Measurements from ENCODE around the gene SRRD. TPM values are rescaled to one million over a fixed set of nuclear protein-coding genes. Genes with fewer than 3 reads are reported as not detected.

The SRRD gene
- total RNA-seq, 1 donor from 2014 or later, result 20.4 TPM

- H3K27me3 Mint-ChIP-seq (ENCODE audit: unreplicated experiment), result no peaks in the 10 kb centered on the region
- TF ChIP-seq, protein P1, sequence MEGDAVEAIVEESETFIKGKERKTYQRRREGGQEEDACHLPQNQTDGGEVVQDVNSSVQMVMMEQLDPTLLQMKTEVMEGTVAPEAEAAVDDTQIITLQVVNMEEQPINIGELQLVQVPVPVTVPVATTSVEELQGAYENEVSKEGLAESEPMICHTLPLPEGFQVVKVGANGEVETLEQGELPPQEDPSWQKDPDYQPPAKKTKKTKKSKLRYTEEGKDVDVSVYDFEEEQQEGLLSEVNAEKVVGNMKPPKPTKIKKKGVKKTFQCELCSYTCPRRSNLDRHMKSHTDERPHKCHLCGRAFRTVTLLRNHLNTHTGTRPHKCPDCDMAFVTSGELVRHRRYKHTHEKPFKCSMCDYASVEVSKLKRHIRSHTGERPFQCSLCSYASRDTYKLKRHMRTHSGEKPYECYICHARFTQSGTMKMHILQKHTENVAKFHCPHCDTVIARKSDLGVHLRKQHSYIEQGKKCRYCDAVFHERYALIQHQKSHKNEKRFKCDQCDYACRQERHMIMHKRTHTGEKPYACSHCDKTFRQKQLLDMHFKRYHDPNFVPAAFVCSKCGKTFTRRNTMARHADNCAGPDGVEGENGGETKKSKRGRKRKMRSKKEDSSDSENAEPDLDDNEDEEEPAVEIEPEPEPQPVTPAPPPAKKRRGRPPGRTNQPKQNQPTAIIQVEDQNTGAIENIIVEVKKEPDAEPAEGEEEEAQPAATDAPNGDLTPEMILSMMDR (IDR thresholded peaks at IDR 0.05), result no peak
- no peak overlapping the region for H3K27ac Mint-ChIP-seq (ENCODE audit: unreplicated experiment)
- peaks cover 2% of the 10 kb centered on the region for H3K4me1 Mint-ChIP-seq (ENCODE audit: unreplicated experiment)
- H3K9me3 Mint-ChIP-seq (ENCODE audit: unreplicated experiment), result no peaks in the 10 kb centered on the region
- peaks cover 36% of the 10 kb centered on the region for H3K36me3 Mint-ChIP-seq (ENCODE audit: unreplicated experiment)
- no peak overlapping the region for H3K4me3 Mint-ChIP-seq (ENCODE audit: unreplicated experiment)
- DNase-seq (ENCODE audit: extremely low spot score, unreplicated experiment), result no peak
Measured at GRCh38 chr22:26492220-26492619, 8.5 kb downstream of the SRRD start.

DNA sequence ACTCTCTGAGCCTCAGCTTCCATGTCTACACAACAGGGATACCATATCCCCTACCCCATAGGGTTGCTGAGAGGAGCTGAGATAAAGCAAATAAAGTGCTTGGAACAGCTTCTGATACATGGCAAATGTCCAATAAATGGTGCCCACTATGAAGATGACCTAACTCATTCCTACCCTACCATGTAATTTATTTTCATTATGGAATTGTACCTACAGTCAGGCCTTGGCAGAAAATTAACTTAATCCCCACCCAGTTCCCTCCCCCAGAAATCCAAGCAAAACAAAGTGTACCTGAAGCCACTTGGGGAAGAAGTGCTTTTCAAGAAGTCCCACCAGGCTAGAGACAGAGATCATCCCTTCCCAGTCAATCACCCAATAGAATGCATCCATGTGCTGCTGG is 10.8 kb downstream of the SRRD start:
- DNase-seq (ENCODE audit: extremely low spot score, unreplicated experiment), result no peak
- no peaks in the 10 kb centered on the region for H3K27me3 Mint-ChIP-seq (ENCODE audit: unreplicated experiment)
- H3K27ac Mint-ChIP-seq (ENCODE audit: unreplicated experiment), result no peak overlapping the region
- no peaks in the 10 kb centered on the region for H3K9me3 Mint-ChIP-seq (ENCODE audit: unreplicated experiment)
- no peak overlapping the region for H3K4me3 Mint-ChIP-seq (ENCODE audit: unreplicated experiment)
- no peaks in the 10 kb centered on the region for H3K4me1 Mint-ChIP-seq (ENCODE audit: unreplicated experiment)
- TF ChIP-seq, protein P1 (IDR thresholded peaks at IDR 0.05), result no peak
- peaks cover 45% of the 10 kb centered on the region for H3K36me3 Mint-ChIP-seq (ENCODE audit: unreplicated experiment)

GRCh38 chr22:26496456-26496855 is 12.8 kb downstream of the SRRD start:
- DNase-seq (ENCODE audit: extremely low spot score, unreplicated experiment), result no peak
- peaks cover 53% of the 10 kb centered on the region for H3K36me3 Mint-ChIP-seq (ENCODE audit: unreplicated experiment)
- H3K9me3 Mint-ChIP-seq (ENCODE audit: unreplicated experiment), result no peaks in the 10 kb centered on the region
- no peaks in the 10 kb centered on the region for H3K4me1 Mint-ChIP-seq (ENCODE audit: unreplicated experiment)
- H3K27ac Mint-ChIP-seq (ENCODE audit: unreplicated experiment), result no peak overlapping the region
- H3K4me3 Mint-ChIP-seq (ENCODE audit: unreplicated experiment), result no peak overlapping the region
- H3K27me3 Mint-ChIP-seq (ENCODE audit: unreplicated experiment), result no peaks in the 10 kb centered on the region
- TF ChIP-seq, protein P1 (IDR thresholded peaks at IDR 0.05), result no peak

DNA sequence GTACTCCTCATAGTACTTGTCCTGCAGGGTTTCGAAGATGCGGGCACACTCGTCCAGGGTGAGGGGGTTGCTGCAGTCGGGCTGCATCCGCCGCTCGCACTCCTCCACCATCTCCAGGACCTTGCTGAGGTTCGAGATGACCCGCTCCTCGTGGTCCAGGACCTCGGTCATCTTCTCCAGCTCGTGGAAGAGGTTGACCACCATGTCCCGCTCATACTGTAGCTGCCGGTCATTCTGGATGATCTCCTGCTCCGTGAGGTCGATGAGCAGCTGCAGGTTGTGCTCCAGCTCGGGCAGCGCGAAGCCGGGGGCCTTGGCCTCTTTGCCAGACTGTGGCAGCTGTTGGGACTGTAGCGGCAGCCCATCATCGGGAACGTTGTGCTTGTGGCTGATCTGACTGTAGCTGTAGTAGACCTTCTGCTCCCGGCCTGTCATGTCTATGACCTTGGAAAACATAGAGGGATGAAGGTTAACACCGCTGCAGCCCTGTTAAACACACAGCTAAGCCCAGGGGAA is 15.6 kb downstream of the SRRD start:
- Mint-ChIP-seq H3K4me3 (ENCODE audit: unreplicated experiment) (no peak overlapping the region), H3K27ac (ENCODE audit: unreplicated experiment) (no peak overlapping the region), H3K27me3 (ENCODE audit: unreplicated experiment) (no peaks in the 10 kb centered on the region), H3K36me3 (ENCODE audit: unreplicated experiment) (peaks cover 54% of the 10 kb centered on the region), H3K4me1 (ENCODE audit: unreplicated experiment) (peaks cover 3% of the 10 kb centered on the region), H3K9me3 (ENCODE audit: unreplicated experiment) (no peaks in the 10 kb centered on the region)
- TF ChIP-seq, protein P1 (IDR thresholded peaks at IDR 0.05), result no peak
- no peak for DNase-seq (ENCODE audit: extremely low spot score, unreplicated experiment)

DNA sequence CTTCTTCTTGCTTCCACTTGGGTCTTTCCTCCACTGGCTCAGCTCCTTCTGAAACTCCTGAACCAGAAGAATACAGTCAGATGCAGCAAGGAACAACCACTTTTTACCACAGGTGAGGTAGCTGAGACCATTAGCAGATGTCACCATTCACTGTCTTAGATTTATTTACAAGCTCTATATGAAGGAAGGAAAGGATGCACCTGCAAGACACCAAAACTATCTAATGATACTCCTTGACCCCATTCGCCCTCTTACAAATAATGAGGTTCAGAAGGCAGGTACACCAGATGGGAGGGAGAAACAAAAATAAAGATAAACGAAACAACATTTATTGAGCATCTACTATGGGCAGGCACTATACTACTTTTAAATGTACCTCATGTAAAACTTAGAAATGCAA is 18.3 kb downstream of the SRRD start:
- Mint-ChIP-seq H3K27ac (ENCODE audit: unreplicated experiment) (no peak overlapping the region), H3K9me3 (ENCODE audit: unreplicated experiment) (no peaks in the 10 kb centered on the region), H3K27me3 (ENCODE audit: unreplicated experiment) (no peaks in the 10 kb centered on the region), H3K4me3 (ENCODE audit: unreplicated experiment) (no peak overlapping the region), H3K4me1 (ENCODE audit: unreplicated experiment) (peaks cover 3% of the 10 kb centered on the region), H3K36me3 (ENCODE audit: unreplicated experiment) (peaks cover 61% of the 10 kb centered on the region)
- no peak for DNase-seq (ENCODE audit: extremely low spot score, unreplicated experiment)
- TF ChIP-seq, protein P1 (IDR thresholded peaks at IDR 0.05), result no peak
